GM12878 (cell line): ENCODE data around the gene TFDP1. TPM values are rescaled to one million over a fixed set of nuclear protein-coding genes. Genes with fewer than 3 reads are reported as not detected.

Experiments used
- ATAC-seq: fragments of 200-7000 bp; cut with Tn5 transposase; 3 replicates; pipeline ENCODE4 v1.9.1; 2020; ENCODE audit warnings: mild to moderate bottlenecking, moderate library complexity
- BruUV-seq: library from RNA; stranded (reverse); fragments of 400-500 nt; replicated peaks from 2 replicates; lab custom pipeline; 2021; lab: Mats Ljungman, UMichigan
- CTCF ChIA-PET: fragments of 300-600 bp; sonication (Branson Sonifier 250); formaldehyde crosslinking; extraction: SDS; loops from one replicate; lab custom pipeline; 2021; ENCODE audit warnings: inconsistent platforms; lab: Yijun Ruan, JAX
- POLR2A ChIA-PET: fragments of 350-600 bp; formaldehyde crosslinking; extraction: SDS; loops from one replicate; lab custom pipeline; 2021; ENCODE audit warnings: inconsistent platforms; lab: Charles Lee
- RAD21 ChIA-PET: fragments of 300-600 bp; sonication (Branson Sonifier 250); formaldehyde crosslinking; loops from one replicate; lab custom pipeline; 2023; ENCODE audit warnings: antibody characterized with exemption; ENCODE audit not compliant: unreplicated experiment; lab: Charles Lee
- SMC1A ChIA-PET: fragments of 300-600 bp; sonication (Branson Sonifier 250); formaldehyde crosslinking; loops from one replicate; lab custom pipeline; 2023; ENCODE audit not compliant: unreplicated experiment, uncharacterized antibody; lab: Charles Lee
- DNase-seq: peaks from one replicate; pipeline ENCODE4 v3.0.0-alpha.2; 2011; ENCODE audit warnings: low read depth, low spot score
- FAIRE-seq: peaks from 3 replicates; lab custom pipeline; 2011; peaks lifted over from hg19 to GRCh38; lab: Jason Lieb, UNC
- H2AFZ ChIP-seq: 2 replicates; pipeline ENCODE4 v1.6.0; 2011; ENCODE audit warnings: low read depth, low read length, control low read depth; ENCODE audit not compliant: control insufficient read depth
- H3K27ac ChIP-seq: 2 replicates; pipeline ENCODE4 v1.5.1; 2011; ENCODE audit warnings: control low read depth; ENCODE audit not compliant: control insufficient read depth, insufficient read depth
- H3K27me3 ChIP-seq, 2 experiments: replicated peaks in 1 of 2; 2 replicates each; pipeline versions ENCODE4 v1.6.0 to v1.6.1; 2011; ENCODE audit warnings: low read length in 1 of 2; ENCODE audit not compliant: control insufficient read depth in 2 of 2, insufficient read depth in 2 of 2
- H3K36me3 ChIP-seq, 2 experiments: 2 replicates each; pipeline ENCODE4 v1.5.1; 2011; ENCODE audit warnings: low read length in 1 of 2; ENCODE audit not compliant: control insufficient read depth in 2 of 2, insufficient read depth in 2 of 2
- H3K4me1 ChIP-seq: 2 replicates; pipeline ENCODE4 v1.6.1; 2011; ENCODE audit warnings: mild to moderate bottlenecking, low read length, moderate library complexity, mixed read lengths; ENCODE audit not compliant: control insufficient read depth, insufficient read depth
- H3K4me2 ChIP-seq: 2 replicates; pipeline ENCODE4 v1.6.0; 2011; ENCODE audit warnings: control low read depth; ENCODE audit not compliant: control insufficient read depth, insufficient read depth
- H3K4me3 ChIP-seq: fragments of 200-600 bp; sonication (generic); 2 replicates; pipeline ENCODE4 v1.5.1; 2016
- H3K79me2 ChIP-seq: 2 replicates; pipeline ENCODE4 v1.6.0; 2011; ENCODE audit warnings: low read length; ENCODE audit not compliant: control insufficient read depth, insufficient read depth
- H3K9ac ChIP-seq: 2 replicates; pipeline ENCODE4 v1.8.0; 2011; ENCODE audit warnings: low read length, control low read depth, mixed read lengths; ENCODE audit not compliant: control insufficient read depth, insufficient read depth
- H3K9me3 ChIP-seq: replicated peaks from 3 replicates; pipeline ENCODE4 v1.5.1; 2011; ENCODE audit warnings: mild to moderate bottlenecking, low read length; ENCODE audit not compliant: control insufficient read depth, insufficient read depth
- H4K20me1 ChIP-seq: 2 replicates; pipeline ENCODE4 v1.6.0; 2011; ENCODE audit not compliant: control insufficient read depth, insufficient read depth
- TCF3 ChIP-seq: IDR thresholded peaks from 2 replicates; pipeline ENCODE4 v1.6.1; 2012; ENCODE audit warnings: low read depth, mild to moderate bottlenecking, low read length, borderline replicate concordance; ENCODE audit not compliant: insufficient read depth
- ZZZ3 ChIP-seq: IDR thresholded peaks from 2 replicates; pipeline ENCODE4 v1.6.1; 2011; ENCODE audit warnings: low read depth; ENCODE audit not compliant: control insufficient read depth, insufficient read length
- whole genome bisulfite sequencing: methylation state at CpG from one replicate; pipeline ENCODE4 v1.1.6; 2016; ENCODE audit warnings: low lambda C conversion rate; ENCODE audit not compliant: insufficient replicate concordance, insufficient coverage; ENCODE audit errors: missing lambda C conversion rate; 5-methylcytosine and 5-hydroxymethylcytosine counted together
- in situ Hi-C: fragments of 300-500 bp; cut with MboI; formaldehyde crosslinking; loops from 9 replicates; pipeline ENCODE4 v1.14.3; 2018; ENCODE audit warnings: mixed read lengths
- intact Hi-C: fragments of 100-400 bp; cut with micrococcal nuclease; formaldehyde crosslinking; loops from one replicate; pipeline ENCODE4 v1.14.2; 2022; ENCODE audit not compliant: unreplicated experiment
- polyA plus RNA-seq, 11 experiments: library from polyadenylated mRNA; depleted of rRNA in 4 of 11; unstranded in 6 of 11; stranded (reverse) in 5 of 11; fragments of >200 nt; fragmentation: Nextera tagmentation in 4 of 11; fragmentation: Illumina TruSeq in 1 of 11; extraction: Ambion mirVana in 4 of 11; extraction: Trizol in 1 of 11; gene quantifications; 1 replicate in 1 of 11; 2 replicates in 10 of 11; pipeline versions ENCODE4 v1.2.1 to v1.2.3, GENCODE V29; 2011 to 2016; ENCODE audit warnings: inconsistent platforms in 2 of 11, missing spikeins in 2 of 11, low read depth in 1 of 11
- total RNA-seq, 4 experiments: library from RNA; depleted of rRNA in 3 of 4; stranded (reverse); fragments of >200 nt in 3 of 4; fragmentation: Illumina TruSeq in 1 of 4; extraction: Trizol in 1 of 4; gene quantifications; 2 replicates each; pipeline versions ENCODE4 v1.2.1 to v1.2.3, GENCODE V29; 2013 to 2021
- TF ChIP-seq, protein P1 (sequence below): IDR thresholded peaks from 2 replicates; pipeline ENCODE4 v1.6.1; 2011; ENCODE audit warnings: borderline replicate concordance, low read depth, mild to moderate bottlenecking, moderate library complexity, low read length; ENCODE audit not compliant: insufficient read depth, poor library complexity, severe bottlenecking

The TFDP1 gene
- total and polyA plus RNA-seq, 10 of the 15 experiments (the other 5 are each of a cell fraction or from before 2014, with no cell fraction given) = 37.7 to 254 (median 119) TPM

DNA sequence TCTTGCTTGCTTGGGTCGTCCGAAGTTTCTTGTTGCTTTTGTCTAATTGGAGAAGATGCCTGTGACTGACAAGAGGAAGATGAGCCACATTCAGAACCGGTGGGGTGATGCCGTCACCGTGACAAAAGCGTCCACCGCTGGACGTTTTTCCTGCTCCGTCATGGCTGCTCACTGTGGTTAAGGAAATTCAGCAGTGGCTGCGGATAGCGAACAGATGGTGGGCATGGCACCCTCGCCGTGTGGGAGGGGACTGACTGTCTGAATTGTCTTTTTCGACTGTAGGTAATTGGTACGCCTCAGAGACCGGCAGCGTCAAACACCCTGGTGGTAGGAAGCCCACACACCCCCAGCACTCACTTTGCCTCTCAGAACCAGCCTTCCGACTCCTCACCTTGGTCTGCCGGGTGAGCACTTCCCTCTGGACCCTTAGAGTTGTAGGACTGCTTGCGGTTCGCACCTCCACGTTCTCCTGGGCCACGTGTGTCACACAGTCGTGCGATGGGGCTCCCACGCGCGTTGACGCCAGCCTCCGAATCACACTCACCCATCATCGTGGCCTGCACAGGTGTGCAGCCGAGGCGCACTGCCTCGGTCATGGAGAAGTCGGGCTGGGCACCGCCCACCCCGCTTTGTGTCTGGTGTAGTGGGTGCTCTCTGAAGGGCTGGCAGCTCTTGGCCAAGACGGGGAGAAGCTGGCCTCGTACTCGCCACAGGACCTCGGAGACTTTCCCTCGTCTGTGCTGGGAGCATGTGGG, 47.0 kb downstream of the TFDP1 start:
- POLR2A ChIA-PET = no interaction called here
- in situ Hi-C loops = no loop called here
- peaks cover 19 to 52% of the 10 kb centered on the region in 2 experiments for H3K36me3 ChIP-seq

More for the DNA sequence above, 47.0 kb downstream of the TFDP1 start:
- BruUV-seq = no TSS peak
- SMC1A ChIA-PET = no interaction called here
- DNase-seq (no peak), ATAC-seq (no peak), FAIRE-seq (no peak)
- CTCF ChIA-PET = no interaction called here
- WGBS = 96% methylated on average over 42 of the region's 42 CpGs
- H3K9ac ChIP-seq = no peak overlapping the region
- RAD21 ChIA-PET = no interaction called here
- no peaks in the 10 kb centered on the region for H3K4me1 ChIP-seq
- no peak for TF ChIP-seq ZZZ3
- TF ChIP-seq, protein P1, sequence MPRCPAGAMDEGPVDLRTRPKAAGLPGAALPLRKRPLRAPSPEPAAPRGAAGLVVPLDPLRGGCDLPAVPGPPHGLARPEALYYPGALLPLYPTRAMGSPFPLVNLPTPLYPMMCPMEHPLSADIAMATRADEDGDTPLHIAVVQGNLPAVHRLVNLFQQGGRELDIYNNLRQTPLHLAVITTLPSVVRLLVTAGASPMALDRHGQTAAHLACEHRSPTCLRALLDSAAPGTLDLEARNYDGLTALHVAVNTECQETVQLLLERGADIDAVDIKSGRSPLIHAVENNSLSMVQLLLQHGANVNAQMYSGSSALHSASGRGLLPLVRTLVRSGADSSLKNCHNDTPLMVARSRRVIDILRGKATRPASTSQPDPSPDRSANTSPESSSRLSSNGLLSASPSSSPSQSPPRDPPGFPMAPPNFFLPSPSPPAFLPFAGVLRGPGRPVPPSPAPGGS = peak; percentile 44
- peak; percentile 66; the same call in 1 of the 2 replicates for TF ChIP-seq TCF3
- H3K27me3 ChIP-seq = no peaks in the 10 kb centered on the region
- H3K9me3 ChIP-seq = no peaks in the 10 kb centered on the region
- intact Hi-C loops = no loop called here
- H3K4me2 ChIP-seq = no peak overlapping the region
- no peaks in the 10 kb centered on the region for H4K20me1 ChIP-seq
- H2AFZ ChIP-seq = no peak overlapping the region
- no peaks in the 10 kb centered on the region; the same call in 1 of the 2 replicates for H3K79me2 ChIP-seq
- no peak overlapping the region for H3K27ac ChIP-seq
- no peak overlapping the region for H3K4me3 ChIP-seq
